HG02623 (cell line): ENCODE data around the gene GIMD1.
"Not testable (repeated sequence)": the region's sequence is repeated elsewhere in the genome, so short reads cannot be mapped to it uniquely, and the experiment has no call there.

Source experiments
- ATAC-seq: cut with Tn5 transposase; IDR thresholded peaks from one replicate; pipeline ENCODE4 v1.9.1; 2021; ENCODE audit warnings: moderate library complexity; ENCODE audit not compliant: unreplicated experiment

The GIMD1 gene

DNA sequence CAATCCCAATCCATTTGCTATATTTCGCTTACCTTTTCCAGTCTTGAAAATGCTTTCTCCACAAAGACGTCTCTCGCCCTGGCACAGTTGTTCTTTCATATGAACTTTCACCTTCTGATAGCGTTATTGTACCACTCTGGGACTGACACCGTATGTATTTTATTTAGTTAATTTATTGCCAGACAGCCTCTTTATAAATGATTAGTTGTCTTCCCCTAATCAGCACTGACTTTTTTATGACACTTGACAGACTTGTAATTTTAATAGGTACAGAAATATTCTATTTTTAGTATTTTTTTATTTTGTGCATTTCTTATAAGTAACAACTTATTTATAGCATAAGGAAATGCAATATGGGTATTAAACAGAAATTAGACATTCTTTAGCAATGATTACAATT, at the start of gene GIMD1:
TSS of gene GIMD1 (minus strand) at position 101 of the 400 bp plus-strand sequence. CDS start 1,343 bp downstream, outside the sequence.
- no peak for ATAC-seq

DNA sequence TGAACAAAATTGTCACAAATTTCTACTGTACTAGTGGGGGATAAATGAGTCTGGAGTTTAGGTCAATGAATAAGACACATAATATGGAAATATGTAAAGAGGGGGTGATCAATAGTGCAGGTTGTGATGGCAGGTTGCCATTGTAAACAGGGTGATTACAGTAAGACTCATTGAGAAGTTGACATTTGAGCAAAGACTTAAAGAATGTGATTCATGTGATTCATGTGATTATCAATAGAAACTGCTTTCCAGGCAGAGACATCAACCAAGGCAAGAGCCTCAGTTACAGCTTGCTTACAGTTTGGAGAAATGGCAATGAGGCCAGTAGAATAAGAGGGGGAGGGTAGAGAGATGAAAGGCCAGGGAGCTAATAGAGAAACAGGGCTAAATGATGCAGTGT, 45.8 kb upstream of the GIMD1 start:
- ATAC-seq, result no peak

DNA sequence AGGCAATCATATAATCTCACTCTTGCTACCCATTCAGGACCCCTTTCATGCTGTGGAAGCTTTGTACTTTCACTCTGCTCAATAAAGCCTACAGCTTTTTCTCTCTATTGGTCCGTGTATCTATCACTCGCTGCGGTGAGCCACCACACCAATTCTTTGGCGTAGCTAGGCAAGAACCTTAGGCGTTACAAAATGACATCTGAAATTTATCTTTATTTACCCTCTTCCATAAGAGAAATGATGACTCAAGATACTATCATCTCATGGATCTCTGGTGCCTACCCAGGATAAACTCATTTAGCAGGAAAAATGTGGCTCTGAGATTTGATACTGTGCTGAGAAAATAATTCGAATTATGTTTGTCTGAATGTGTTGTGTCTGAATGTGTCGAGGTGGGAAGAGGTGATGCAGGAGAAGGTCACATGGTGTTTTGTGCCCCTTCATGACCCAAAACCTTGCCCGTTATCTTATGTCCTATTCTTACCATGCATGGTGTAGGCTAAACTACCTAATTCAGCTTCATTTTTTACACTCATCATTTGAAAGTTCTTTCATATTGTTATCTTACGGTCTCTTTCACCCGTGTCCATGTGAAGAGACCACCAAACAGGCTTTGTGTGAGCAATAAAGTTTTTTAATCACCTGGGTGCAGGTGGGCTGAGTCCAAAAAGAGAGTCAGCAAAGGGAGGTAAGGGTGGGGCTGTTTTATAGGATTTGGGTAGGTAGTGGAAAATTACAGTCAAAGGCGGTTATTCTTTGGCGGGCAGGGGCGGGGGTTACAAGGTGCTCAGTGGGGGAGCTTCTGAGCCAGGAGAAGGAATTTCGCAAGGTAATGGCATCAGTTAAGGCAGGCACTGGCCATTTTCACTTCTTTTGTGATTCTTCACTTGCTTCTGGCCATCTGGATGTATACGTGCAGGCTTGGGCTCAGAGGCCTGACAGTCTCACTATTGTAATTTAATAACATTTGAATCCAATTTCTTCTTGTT, 41.6 kb upstream of the GIMD1 start:
- ATAC-seq, result no peak

DNA sequence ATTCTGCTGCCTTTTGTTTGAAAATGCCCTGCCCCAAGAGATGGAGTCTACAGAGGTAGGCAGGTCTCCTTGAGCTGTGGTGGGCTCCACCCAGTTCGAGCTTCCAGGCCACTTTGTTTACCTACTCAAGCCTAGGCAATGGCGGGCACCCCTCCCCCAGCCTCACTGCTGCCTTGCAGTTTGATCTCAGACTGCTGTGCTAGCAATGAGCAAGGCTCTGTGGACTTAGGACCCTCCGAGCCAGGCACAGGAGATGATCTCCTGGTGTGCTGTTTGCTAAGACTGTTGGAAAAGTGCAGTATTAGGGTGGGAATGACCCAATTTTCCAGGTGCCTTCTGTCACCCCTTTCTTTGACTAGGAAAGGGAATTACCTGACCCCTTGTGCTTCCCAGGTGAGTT, 39.4 kb upstream of the GIMD1 start:
- not testable (repeated sequence) for ATAC-seq

DNA sequence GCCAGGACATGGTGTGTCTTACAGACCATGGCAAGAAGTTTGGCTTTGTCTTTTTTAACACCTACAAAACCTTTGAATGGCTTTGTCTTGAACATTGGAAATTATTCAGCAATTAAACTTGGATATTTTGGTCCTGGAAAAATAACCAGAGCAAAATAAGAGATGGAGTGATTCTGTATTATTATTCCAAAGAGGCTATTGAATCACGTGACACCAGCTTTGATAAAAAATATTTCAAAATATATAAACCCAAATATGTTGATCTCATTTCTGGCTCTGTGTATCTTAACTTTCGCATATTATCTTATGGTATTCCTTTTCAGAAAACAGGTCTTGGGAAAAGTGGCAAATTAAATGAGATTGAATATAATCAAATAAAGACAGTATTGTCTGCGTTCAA, 32.6 kb upstream of the GIMD1 start:
- no peak for ATAC-seq

DNA sequence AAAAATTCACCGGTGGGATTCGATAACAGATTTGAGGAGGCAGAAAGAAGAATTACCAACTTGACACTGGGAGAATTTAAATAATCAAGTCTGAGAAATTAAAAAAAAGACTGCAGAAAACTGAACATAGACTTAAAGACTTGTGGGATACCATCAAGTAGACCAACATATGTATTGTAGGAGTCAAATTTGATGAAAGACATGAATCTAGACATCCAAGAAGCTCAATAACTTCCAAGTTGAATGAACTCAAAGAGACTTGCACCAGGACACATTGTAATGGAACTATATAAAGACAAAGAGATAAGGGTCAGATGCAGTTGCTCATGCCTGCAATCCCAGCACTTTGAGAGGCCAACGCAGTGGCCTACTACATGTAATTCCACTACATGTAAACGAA, 30.3 kb upstream of the GIMD1 start:
- not testable (repeated sequence) for ATAC-seq

DNA sequence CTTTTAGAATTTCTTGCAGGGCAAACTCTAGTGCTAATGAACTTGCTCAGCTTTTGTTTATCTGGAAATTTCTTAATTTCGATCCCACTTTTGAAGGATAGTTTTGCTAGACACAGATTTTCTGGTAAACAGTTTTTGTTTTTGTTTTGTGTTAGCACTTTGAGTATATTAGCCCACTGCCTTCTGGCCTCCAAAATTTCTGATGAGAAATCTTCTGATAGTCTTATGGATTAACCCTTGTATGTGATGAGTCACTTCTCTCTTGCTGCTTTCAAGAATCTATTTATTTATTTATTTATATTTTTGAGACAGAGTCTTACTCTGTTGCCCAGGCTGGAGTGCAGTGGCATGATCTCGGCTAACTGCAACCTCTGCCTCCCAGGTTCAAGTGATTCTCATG, 27.0 kb upstream of the GIMD1 start:
- ATAC-seq, result no peak

DNA sequence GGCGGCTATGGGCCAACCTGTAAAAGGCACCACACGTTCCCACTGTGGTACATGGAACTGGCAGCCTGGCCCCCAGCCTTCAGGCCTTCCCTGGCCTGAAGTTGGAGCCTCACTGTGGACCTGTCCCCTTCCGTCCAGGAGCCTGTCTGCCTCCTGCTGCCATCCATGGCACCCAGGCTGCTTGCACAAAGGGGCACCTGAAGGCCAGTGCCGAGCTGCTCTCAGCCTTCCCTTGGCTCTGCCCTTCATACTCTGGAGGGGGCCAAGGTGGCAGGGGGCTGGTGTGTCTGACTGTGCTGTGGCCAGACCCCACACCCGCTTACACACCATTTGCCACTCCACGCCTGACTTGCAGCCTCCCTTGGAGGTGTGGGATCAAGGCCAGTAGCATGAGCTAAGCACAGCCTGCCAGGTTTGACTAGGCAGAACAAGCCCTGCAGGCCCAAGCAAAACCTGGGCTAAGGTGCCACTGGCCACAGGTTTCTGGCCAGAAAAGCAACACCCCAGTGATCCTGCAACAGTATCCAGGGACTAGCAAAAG, 17.3 kb upstream of the GIMD1 start:
- no peak for ATAC-seq

DNA sequence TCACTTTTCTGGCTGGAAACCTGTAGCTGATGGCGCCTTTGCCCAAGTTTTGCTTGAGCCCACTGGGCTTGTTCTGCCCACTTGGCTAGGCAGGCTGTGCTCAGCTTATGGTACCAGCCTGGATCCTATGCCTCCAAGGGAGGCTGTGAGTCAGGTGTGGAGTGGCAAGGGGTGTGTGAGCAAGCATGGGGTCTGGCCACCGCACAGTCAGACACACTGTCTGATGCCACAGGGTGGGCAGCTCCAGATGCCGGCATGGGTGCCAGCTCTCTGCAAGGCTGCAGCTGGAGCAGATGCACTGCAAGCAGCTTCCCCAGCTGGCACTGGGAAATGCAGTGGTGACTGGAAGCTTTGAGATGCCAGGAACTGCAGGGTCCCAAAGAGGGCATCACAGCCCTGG, 16.3 kb upstream of the GIMD1 start:
- ATAC-seq, result no peak

DNA sequence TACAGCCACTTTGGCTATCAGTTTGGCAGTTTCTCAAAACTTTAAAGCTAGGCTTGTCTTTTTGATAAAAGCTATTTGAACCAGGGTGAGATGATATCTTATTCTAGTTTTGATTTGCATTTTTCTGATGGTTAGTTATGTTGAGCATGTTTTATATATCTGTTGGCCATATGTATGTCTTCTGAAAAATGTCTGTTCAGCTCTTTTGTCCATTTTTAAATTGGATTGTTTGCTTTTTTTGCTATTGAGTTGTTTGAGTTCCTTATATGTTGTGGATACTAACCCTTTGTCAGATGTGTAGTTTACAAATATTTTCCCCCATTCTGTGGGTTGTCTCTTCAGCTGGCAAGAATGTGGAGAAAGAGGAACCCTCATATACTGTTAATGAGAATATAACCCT, 11.6 kb upstream of the GIMD1 start:
- ATAC-seq, result no peak

DNA sequence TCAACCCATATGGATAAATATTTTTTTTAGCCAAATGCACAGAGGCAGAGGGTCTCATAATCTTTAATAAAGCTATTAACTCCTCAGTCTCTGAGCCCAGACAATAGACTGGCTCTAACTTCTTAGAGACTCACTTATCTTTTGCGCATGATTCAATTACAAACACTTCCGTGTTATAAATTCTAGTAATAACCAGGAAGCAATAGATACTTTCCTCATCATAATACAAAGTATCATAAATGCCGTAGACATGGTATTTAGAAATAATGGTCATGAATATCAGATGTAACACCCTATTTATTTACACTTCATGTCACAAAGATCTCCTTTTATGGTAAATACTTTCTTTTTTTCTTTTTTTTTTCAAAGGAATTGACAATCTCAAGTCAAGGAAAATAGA, 4.4 kb upstream of the GIMD1 start:
- no peak for ATAC-seq

DNA sequence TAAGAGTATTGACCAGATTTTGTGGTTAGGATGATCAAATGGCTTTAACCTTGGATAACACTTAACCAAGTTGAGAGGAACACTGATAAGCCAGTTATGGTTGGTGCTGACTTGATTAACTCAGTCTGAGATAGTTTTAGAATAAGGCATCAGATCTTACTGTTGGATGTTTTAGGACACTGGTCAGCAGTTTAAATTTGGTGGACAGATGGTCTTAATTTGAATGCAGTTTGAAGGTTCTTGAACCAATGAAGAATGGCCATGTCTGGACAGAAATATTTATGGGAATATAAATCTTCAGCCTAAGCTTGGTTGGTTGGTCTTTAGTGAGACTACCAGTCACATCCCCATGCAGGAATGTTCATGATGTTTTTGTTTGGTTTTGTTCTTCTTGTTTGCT, 2.6 kb upstream of the GIMD1 start:
- ATAC-seq, result no peak

DNA sequence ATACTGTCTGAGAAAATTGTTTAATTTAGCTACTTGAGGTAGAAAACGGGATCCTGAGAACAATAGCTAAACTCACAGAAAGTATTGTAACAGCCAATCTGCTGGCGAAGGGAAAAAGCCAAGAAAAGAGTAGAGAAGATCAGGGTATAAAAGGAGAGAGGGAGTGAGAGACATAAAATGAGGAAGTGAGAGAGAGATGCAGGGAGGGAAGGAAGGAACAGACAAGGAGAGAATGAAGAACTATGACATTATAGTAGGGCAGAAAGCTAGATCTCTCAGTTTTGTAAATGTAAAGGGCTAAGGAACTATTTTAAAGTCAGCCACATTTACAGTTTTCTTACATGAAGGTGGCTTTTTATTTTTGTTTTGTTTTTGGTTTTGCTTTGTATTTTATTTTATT, 1.6 kb upstream of the GIMD1 start:
- ATAC-seq, result no peak

DNA sequence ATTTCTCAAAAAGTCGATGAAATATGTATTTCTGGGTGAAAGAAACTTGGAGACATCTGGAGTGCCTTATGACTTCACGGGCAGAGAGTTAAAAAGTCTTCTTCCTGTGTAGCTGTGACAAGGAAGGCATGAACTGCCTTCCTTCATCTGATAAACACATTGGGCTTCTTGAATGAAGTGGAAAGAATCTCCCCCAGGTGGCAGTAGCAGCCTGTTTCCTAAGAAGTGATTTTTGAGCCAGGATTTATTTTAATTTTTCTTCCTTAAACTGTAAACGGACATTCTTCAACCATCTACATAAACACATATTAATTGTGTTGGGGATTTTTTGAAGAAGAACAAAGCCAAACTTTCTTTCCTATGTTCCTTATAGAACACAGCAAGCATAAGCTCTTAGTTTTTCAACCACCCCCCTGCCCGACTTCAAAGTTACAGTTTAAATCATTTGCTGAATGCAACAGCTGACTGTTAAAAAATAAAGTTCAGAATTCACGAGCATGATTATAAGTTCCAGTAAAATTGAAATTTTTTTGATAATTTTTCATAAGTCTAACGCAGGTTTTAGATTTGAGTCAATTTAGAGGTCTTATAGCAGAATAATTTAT, 980 bp upstream of the GIMD1 start:
- peak; percentile 86 for ATAC-seq

DNA sequence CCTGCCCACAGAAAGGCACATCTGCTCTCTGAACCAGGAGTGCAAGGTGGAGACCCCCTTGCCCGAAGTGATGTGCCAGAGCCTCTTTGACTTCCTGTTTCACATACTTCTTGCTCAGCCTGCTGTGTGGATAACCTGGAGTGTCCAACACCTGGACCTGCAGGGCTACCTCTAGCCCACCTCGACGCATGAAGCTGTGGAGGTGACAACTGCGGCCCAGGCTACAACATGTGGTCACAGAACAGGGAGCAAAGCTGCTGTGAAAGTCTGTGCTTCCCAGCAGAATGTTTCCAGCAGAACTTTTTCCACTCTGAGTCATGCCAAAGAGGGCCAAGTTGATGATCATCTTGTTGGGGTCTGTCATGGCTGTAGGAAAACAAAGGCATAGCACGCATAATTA, 1.5 kb downstream of the GIMD1 start:
- ATAC-seq, result no peak

DNA sequence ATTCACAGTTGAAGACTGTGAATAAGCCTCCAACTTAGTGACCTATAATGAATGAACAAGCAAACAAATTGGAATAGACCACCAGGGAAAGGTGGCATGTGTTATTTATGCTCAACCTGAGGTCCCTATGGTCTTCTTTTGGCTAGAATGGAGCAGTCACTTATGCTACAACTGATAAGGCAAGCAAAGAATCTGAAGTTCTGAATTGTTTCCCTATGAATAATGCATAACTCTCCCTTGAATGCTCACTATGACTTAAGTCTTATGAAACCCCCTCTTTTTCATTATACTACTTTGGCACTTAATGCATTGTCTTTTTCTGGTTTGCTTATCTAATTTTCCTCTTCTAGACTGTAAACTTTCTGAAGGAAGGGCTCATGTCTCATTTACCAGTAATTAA, 2.6 kb downstream of the GIMD1 start:
- no peak for ATAC-seq

DNA sequence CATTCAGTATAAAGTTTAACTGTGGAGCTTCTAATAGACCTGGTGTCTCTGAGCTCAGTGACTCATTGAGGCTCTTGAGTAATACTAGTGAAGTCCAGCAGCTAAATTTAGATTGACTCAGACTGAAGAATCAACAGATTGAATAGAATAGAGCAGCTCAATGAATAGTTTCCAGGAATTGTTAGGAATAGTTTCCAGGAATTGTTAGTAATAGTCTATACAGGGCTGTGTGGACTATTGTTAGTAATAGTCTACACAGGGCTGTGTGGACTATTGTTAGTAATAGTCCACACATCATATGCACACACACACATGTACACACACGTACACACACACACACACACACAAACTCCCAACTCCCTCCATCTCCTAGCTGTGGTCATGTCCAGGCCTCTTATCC, 3.0 kb downstream of the GIMD1 start:
- ATAC-seq, result no peak

DNA sequence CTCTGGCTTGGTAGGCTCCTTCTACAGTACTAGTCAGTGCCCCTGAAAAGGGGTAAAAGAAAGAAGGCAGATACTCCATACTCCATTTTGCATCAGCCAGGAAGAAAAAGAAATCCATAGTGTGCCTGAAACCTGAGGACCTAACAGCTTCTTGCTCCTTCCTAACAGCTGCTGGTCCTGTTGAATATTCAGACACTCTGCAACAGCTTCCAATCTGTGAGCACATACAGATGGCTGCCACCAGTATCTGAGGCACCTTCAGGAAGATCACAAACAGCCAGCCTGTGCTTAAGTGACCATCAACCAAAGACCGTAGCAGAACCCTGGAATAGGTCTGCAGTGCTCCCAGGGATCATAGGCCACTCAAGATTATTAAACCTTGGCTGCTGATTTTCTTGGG, 4.3 kb downstream of the GIMD1 start:
- ATAC-seq, result no peak

DNA sequence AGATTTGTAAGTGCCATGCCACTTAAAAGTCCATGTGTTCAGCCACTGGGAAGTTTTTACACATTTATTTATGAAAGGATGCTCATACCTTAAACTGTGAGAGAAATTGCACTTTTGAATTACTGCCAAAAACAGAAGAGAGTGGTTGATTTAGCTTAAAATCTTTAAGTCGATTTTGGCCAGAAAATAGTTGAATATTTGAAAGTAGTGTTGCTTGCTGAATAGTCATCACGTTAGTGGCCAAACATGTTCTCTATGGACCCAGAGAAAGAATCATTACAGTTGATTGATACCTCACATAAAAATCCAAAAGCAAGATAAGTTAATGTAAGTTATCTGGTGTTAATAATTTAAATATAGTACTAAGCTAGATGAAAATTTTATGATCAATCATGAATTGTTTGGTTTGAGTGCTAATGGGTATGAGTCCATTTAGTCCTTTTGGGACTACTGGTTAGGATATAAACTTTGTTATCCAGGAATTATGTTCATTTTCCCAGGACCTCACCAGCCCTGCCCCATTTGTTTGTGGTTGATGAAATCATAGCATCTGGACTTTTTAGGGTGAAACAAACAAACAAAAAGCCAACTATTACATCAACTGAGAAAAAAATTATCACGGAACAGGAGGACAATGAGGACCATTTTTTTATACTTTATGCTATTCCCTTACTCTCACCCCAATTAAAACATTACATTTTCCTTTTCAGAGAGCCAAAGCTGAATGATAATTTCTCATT, 6.3 kb downstream of the GIMD1 start:
- ATAC-seq, result no peak

DNA sequence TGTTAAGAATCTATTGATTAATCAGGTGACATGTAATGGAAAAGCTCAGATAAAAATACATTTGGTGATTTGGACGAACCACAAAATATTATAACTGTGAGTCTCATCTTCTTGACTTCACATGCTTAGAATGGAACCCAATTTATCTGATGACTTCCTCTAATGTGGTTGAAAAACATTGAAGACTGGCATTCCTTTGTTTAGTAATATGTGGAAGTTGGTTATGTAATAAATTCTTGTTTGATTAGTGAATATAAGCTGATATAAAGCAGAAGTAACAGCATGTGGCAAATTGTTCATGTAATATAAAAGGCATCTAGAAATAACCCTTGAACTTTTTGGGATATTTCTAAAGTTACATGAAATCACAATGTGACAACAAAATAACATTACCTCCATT, 9.7 kb downstream of the GIMD1 start:
- no peak for ATAC-seq

DNA sequence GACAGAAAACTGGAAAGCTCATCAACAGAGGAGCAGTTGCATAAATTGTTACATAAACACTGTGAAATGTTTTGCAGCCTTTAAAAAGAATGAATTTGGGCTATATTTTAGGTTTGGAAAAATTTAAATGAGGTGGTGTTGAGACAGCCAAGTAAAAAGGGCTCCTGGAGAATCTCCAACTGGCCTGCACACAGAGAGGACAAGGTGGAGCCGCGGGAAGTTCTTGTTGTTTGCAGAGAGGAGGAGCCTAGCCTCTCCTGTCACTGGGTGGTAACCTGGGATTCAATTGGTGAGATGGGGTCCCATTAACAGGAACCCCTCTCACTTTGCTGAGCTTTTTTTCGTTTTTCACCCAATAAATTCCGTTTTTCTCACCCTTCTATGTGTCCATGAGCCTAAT, 13.4 kb downstream of the GIMD1 start:
- ATAC-seq, result no peak
